PC-3 (cell line): ENCODE data around the gene PITHD1.

Experiments
- CTCF ChIP-seq: fragments of 300-600 bp; sonication (generic); conservative IDR thresholded peaks from 2 replicates; pipeline ENCODE4 v1.5.1; 2017; ENCODE audit warnings: antibody characterized with exemption, low read depth, mild to moderate bottlenecking, low read length
- EZH2 ChIP-seq: fragments of 300-600 bp; sonication (generic); IDR thresholded peaks from one replicate; pipeline ENCODE4 v1.6.1; 2017; ENCODE audit warnings: antibody characterized with exemption, mild to moderate bottlenecking, low read length; ENCODE audit not compliant: unreplicated experiment
- EZH2phosphoT487 ChIP-seq: fragments of 300-600 bp; sonication (generic); IDR thresholded peaks from 2 replicates; pipeline ENCODE4 v1.6.1; 2018; ENCODE audit warnings: mild to moderate bottlenecking, antibody characterized with exemption, low read length, borderline replicate concordance

DNA sequence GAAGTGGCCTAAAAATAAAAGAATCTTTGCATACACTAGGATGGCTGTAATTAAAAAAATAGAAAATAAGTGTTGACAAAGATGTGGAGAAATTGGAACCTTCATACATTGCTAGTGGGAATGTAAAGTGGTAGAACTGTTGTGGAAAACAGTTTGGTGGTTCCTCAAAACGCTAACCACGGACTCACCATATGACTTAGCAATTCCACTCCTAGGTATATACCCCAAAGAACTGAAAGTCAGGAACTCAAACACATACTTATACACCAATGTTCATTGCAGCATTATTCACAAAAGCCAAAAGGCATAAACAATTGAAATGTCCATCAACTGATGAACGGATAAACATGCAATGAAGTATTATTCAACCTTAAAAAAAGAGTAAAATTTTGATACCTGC lies 57.8 kb downstream of the PITHD1 start:
- TF ChIP-seq CTCF (no peak), EZH2 (no peak), EZH2phosphoT487 (no peak)
